ENCODE data around the gene VAC14. TPM values are rescaled to one million over a fixed set of nuclear protein-coding genes. Genes with fewer than 3 reads are reported as not detected.

VAC14 gene
- total and polyA plus RNA-seq, 2 experiments from 2014 or later: 42.3 to 77.7 TPM

DNA sequence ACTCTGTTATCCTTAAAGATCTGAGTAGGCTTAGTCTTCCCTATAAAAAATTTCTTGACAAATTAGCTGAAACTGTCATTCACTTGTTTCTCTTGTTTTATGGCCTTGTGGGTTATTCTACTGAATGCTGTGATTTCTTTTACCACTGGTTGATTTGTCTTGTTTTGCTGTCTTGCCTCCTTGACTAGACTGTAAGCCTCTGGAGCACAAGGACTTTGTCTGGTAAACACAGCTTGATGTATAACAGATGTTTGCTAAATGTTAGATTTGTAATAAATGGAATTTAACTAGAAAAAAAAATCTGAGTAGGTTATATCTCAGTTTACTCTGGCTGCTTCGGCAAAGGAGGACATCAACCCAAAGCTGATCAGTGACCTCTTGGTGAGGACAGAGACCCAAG, 21.6 kb downstream of the VAC14 start:
- Mint-ChIP-seq H3K4me3 (no peak overlapping the region), H3K4me1 (peaks cover 5% of the 10 kb centered on the region; the same call in 1 of the 3 replicates), H3K27ac (no peak overlapping the region), H3K36me3 (ENCODE audit: low read depth) (peaks cover 68% of the 10 kb centered on the region), H3K27me3 (ENCODE audit: insufficient read depth, low read depth, poor library complexity) (peaks cover 17% of the 10 kb centered on the region), H3K9me3 (peaks cover 3% of the 10 kb centered on the region; the same call in 2 of the 3 replicates)
- no peak for ATAC-seq
- Histone ChIP-seq H3K4me1 (ENCODE audit: insufficient read depth) (0 out of 2 replicates have a peak, but pooled peaks cover 3% of the 10 kb centered on the region), H3K4me2 (no peak overlapping the region), H3K4me3 (no peak overlapping the region), H3K36me3 (ENCODE audit: insufficient read depth) (peaks cover 20% of the 10 kb centered on the region; the same call in 1 of the 2 replicates), H3F3A (replicated peaks; ENCODE audit: low read depth) (no peaks in the 10 kb centered on the region), H3K27ac (ENCODE audit: low read depth) (0 out of 2 replicates have a peak overlapping the region, but pooled peaks have one; percentile 52), H4K20me1 (replicated peaks; ENCODE audit: insufficient read depth) (0 out of 2 replicates have a peak, but pooled peaks cover 3% of the 10 kb centered on the region), H3K9me2 (ENCODE audit: insufficient read depth) (no peaks in the 10 kb centered on the region), H3K27me3 (ENCODE audit: insufficient read depth) (no peaks in the 10 kb centered on the region), H3K79me2 (replicated peaks; ENCODE audit: insufficient read depth) (no peaks in the 10 kb centered on the region), H2AFZ (no peak overlapping the region)
- no peak for DNase-seq (ENCODE audit: low spot score)
- TF ChIP-seq ZNF331 (CRISPR knock-in tag; IDR thresholded peaks at IDR 0.05; ENCODE audit: low read depth) (no peak), EZH2 (IDR thresholded peaks at IDR 0.05; ENCODE audit: low read depth, unreplicated experiment) (no peak), CREB1 (CRISPR knock-in tag; IDR thresholded peaks at IDR 0.05; ENCODE audit: low read depth) (no peak), NANOG (IDR thresholded peaks at IDR 0.05; ENCODE audit: borderline replicate concordance) (no peak), JUNB (IDR thresholded peaks at IDR 0.05; ENCODE audit: unreplicated experiment) (no peak), STAT1 (IDR thresholded peaks at IDR 0.05; ENCODE audit: unreplicated experiment) (no peak), POLR2AphosphoS5 (IDR thresholded peaks at IDR 0.05; ENCODE audit: low read depth) (no peak), ZNF114 (CRISPR knock-in tag; IDR thresholded peaks at IDR 0.05) (no peak), EZH2phosphoT487 (IDR thresholded peaks at IDR 0.05; ENCODE audit: unreplicated experiment) (no peak)
- TF ChIP-seq, protein P1, sequence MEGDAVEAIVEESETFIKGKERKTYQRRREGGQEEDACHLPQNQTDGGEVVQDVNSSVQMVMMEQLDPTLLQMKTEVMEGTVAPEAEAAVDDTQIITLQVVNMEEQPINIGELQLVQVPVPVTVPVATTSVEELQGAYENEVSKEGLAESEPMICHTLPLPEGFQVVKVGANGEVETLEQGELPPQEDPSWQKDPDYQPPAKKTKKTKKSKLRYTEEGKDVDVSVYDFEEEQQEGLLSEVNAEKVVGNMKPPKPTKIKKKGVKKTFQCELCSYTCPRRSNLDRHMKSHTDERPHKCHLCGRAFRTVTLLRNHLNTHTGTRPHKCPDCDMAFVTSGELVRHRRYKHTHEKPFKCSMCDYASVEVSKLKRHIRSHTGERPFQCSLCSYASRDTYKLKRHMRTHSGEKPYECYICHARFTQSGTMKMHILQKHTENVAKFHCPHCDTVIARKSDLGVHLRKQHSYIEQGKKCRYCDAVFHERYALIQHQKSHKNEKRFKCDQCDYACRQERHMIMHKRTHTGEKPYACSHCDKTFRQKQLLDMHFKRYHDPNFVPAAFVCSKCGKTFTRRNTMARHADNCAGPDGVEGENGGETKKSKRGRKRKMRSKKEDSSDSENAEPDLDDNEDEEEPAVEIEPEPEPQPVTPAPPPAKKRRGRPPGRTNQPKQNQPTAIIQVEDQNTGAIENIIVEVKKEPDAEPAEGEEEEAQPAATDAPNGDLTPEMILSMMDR (conservative IDR thresholded peaks at IDR 0.05; ENCODE audit: low read depth in 2 of 2): no peak
- TF ChIP-seq, protein P2, sequence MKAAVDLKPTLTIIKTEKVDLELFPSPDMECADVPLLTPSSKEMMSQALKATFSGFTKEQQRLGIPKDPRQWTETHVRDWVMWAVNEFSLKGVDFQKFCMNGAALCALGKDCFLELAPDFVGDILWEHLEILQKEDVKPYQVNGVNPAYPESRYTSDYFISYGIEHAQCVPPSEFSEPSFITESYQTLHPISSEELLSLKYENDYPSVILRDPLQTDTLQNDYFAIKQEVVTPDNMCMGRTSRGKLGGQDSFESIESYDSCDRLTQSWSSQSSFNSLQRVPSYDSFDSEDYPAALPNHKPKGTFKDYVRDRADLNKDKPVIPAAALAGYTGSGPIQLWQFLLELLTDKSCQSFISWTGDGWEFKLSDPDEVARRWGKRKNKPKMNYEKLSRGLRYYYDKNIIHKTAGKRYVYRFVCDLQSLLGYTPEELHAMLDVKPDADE (IDR thresholded peaks at IDR 0.05): no peak
- TF ChIP-seq, protein P3, sequence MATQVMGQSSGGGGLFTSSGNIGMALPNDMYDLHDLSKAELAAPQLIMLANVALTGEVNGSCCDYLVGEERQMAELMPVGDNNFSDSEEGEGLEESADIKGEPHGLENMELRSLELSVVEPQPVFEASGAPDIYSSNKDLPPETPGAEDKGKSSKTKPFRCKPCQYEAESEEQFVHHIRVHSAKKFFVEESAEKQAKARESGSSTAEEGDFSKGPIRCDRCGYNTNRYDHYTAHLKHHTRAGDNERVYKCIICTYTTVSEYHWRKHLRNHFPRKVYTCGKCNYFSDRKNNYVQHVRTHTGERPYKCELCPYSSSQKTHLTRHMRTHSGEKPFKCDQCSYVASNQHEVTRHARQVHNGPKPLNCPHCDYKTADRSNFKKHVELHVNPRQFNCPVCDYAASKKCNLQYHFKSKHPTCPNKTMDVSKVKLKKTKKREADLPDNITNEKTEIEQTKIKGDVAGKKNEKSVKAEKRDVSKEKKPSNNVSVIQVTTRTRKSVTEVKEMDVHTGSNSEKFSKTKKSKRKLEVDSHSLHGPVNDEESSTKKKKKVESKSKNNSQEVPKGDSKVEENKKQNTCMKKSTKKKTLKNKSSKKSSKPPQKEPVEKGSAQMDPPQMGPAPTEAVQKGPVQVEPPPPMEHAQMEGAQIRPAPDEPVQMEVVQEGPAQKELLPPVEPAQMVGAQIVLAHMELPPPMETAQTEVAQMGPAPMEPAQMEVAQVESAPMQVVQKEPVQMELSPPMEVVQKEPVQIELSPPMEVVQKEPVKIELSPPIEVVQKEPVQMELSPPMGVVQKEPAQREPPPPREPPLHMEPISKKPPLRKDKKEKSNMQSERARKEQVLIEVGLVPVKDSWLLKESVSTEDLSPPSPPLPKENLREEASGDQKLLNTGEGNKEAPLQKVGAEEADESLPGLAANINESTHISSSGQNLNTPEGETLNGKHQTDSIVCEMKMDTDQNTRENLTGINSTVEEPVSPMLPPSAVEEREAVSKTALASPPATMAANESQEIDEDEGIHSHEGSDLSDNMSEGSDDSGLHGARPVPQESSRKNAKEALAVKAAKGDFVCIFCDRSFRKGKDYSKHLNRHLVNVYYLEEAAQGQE (IDR thresholded peaks at IDR 0.05; ENCODE audit: unreplicated experiment): no peak

Measured in GM23338 (cell line).